RWPE1 (cell line): ENCODE results near the gene KIAA0232.

ENCODE experiments used
- CTCF ChIA-PET: fragments of 350-600 bp; sonication (Branson Sonifier 250); formaldehyde crosslinking; extraction: SDS; loops from one replicate; lab custom pipeline; 2021; lab: Yijun Ruan, JAX
- POLR2A ChIA-PET: fragments of 400-600 bp; formaldehyde crosslinking; extraction: SDS; loops from one replicate; lab custom pipeline; 2020; ENCODE audit warnings: antibody characterized with exemption; ENCODE audit not compliant: low non-redundant PET; lab: Yijun Ruan, JAX
- DNase-seq: peaks from one replicate; pipeline ENCODE4 v3.0.0; 2012; ENCODE audit warnings: low spot score
- H3K27ac ChIP-seq: fragments of 450-650 bp; 2 replicates; pipeline ENCODE4 v1.5.1; 2017
- CTCF ChIP-seq: fragments of 450-650 bp; conservative IDR thresholded peaks from 2 replicates; pipeline ENCODE4 v1.5.1; 2017; ENCODE audit warnings: low read depth, mild to moderate bottlenecking

KIAA0232 gene

GRCh38 chr4:6873291-6873690, 90.8 kb downstream of the KIAA0232 start:
- ChIA-PET POLR2A (no interaction called here), CTCF (interaction anchor here (0.6 to 2.5 kb wide), 4 partner anchors 153 to 280 kb away, joined by 3 to 20 read pairs (median 4); no protein-coding TSS in a partner anchor)
- no peak overlapping the region for H3K27ac ChIP-seq
- TF ChIP-seq CTCF, result no peak
- DNase-seq, result no peak

- no peak overlapping the region for H3K27ac ChIP-seq
- POLR2A ChIA-PET, result no interaction called here
- CTCF ChIA-PET, result interaction anchor here (0.6 to 2.5 kb wide), 4 partner anchors 154 to 280 kb away, joined by 3 to 20 read pairs (median 4); no protein-coding TSS in a partner anchor
- peak; percentile 78 for TF ChIP-seq CTCF
- peak; percentile 12 for DNase-seq
Observed at GRCh38 chr4:6873792-6874461, 91.4 kb downstream of the KIAA0232 start.

GRCh38 chr4:6874981-6875380, 92.5 kb downstream of the KIAA0232 start:
- ChIA-PET CTCF (interaction anchor here (2.5 kb wide), 1 partner anchor 155 kb away, joined by 20 read pairs; no protein-coding TSS in a partner anchor), POLR2A (no interaction called here)
- DNase-seq, result no peak
- TF ChIP-seq CTCF, result no peak
- H3K27ac ChIP-seq, result no peak overlapping the region

- ChIA-PET POLR2A (no interaction called here), CTCF (no interaction called here)
- DNase-seq, result no peak
- no peak for TF ChIP-seq CTCF
- no peak overlapping the region for H3K27ac ChIP-seq
Observed at GRCh38 chr4:6875431-6875831, 92.9 kb downstream of the KIAA0232 start.

GRCh38 chr4:6876440-6876839, 93.9 kb downstream of the KIAA0232 start:
- ChIA-PET POLR2A (no interaction called here), CTCF (no interaction called here)
- no peak overlapping the region for H3K27ac ChIP-seq
- DNase-seq, result no peak
- no peak for TF ChIP-seq CTCF

- ChIA-PET POLR2A (no interaction called here), CTCF (no interaction called here)
- H3K27ac ChIP-seq, result no peak overlapping the region
- no peak for TF ChIP-seq CTCF
- DNase-seq, result no peak
Observed at GRCh38 chr4:6877067-6877466, 94.5 kb downstream of the KIAA0232 start.
